AG10803 (cell line): ENCODE data around the gene KHDC1.
"Not testable (repeated sequence)": the region's sequence is repeated elsewhere in the genome, so short reads cannot be mapped to it uniquely, and the experiment has no call there.

Experiments
- DNase-seq: peaks from one replicate; pipeline ENCODE4 v3.0.0; 2010; ENCODE audit warnings: low read depth
- H3K4me3 ChIP-seq: 2 replicates; pipeline ENCODE4 v1.5.1; 2011; ENCODE audit warnings: mild to moderate bottlenecking, low read length, control low read depth
- CTCF ChIP-seq: conservative IDR thresholded peaks from 2 replicates; pipeline ENCODE4 v1.5.1; 2011; ENCODE audit warnings: mild to moderate bottlenecking, low read length, control low read depth, inconsistent platforms

KHDC1 gene

GRCh38 chr6:73264446-73264845 lies 1.4 kb upstream of the KHDC1 start:
- H3K4me3 ChIP-seq, result no peak overlapping the region
- no peak for DNase-seq
- no peak for TF ChIP-seq CTCF

DNA sequence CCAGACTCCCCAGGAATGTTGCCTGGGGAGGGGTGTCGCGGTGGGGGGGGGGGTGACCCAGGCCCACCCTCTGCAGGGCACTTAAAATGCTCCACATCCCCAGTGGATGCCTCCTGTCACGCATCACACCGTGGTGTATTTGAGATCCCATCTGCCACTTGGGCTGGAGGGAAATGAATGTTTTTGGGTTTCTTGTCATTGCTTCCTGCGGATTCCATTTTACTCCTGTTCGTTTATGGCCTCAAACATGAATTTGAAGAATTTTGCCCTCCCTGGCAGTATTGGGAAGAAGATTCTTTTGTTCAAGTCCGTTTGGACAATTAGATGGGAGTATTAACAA lies 544 bp upstream of the KHDC1 start:
- TF ChIP-seq CTCF, result no peak
- peak overlapping the region; percentile 90 for H3K4me3 ChIP-seq
- no peak for DNase-seq

DNA sequence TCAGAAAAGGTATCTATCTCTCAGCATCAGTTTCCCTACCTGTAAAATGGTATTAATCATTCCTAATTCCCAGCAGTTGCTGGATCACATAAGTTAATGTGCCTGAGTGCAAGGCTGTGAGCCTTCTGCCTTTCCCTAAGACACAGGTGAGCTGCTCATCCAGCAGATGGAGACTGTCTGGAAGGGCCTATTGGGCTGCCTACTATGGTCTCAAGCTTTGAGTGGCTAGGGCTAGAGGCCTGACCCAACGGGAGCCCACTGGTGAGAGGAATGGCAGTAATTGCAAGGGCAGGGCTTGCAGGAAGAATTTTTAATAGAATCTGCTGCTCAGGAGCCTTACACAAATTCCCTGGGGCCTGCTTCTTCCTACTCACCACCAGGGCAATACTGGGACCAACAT lies 4.3 kb downstream of the KHDC1 start:
- no peak for TF ChIP-seq CTCF
- DNase-seq, result no peak
- H3K4me3 ChIP-seq, result no peak overlapping the region

- not testable (repeated sequence) for H3K4me3 ChIP-seq, DNase-seq
Observed at GRCh38 chr6:73254323-73254722, 8.7 kb downstream of the KHDC1 start.

DNA sequence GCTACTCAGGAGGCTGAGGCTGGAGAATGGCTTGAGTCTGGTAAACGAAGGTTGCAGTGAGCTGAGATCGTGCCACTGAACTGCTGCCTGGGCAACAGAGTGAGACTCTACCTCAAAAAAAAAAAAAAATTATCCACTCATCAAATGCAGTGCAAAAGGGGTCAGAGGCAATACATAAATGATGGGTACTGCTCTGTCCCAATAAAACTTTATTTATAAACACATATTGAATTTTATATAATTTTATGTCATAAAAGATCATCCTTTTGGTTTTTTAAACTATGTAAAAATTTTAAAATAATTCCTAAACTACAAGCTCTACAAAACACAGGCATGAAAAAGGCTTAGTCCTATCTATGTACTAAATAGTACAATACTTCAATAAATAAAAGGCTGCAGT lies 10.3 kb downstream of the KHDC1 start:
- no peak overlapping the region for H3K4me3 ChIP-seq
- no peak for TF ChIP-seq CTCF
- no peak for DNase-seq

DNA sequence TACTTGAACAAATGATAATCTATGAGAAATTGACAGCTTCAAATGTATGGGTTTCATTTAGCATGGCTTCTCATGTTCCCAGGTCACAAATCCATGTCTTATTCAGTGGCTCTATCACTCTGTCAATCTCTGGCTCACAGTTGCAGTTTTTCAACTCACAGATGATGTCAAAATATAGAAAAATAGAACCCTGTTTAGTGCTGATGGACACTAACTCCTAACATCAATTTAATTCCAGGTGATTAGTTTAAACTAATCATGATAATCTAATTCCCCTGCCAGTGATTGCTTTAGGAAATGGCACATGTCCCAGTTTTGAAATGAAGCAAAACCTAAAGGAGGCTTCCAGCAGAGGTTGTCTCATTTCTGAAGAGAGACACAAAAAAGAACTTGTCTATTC lies 13.0 kb downstream of the KHDC1 start:
- no peak for TF ChIP-seq CTCF
- DNase-seq, result no peak
- H3K4me3 ChIP-seq, result no peak overlapping the region

DNA sequence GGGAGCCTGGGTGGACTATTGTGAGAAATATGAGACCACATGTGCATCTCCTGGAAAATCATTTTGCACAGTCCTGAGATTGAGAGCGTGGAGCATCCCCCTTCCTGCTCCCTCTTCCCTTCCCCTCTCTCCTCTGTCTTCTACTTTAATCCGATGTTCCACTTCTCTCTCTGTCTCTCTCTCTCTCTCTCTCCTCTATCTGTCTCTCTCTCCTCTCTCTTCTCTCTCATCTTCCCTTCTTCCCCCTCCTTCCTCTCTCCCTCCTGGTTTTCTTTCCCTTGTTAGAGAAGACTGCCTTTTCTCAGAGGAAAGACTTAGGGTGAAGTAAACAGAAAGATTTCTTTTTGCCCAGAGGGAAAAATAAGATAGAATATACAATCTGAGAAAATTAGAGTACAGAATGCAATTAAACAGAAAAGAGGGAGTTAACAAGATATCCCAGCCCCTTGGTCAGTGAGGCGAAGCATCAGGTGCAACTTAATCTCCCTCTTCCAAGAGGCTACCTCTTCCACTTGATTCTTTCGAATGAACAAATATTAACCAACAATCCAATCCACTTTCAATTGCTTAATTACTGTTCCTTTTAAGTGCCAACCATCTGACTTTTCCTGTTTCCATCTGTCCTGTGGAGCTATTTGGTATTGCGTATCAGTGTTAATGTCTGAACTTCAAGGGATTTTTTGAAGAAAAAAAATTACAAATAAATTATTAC lies 14.6 kb downstream of the KHDC1 start:
- TF ChIP-seq CTCF, result no peak
- no peak overlapping the region for H3K4me3 ChIP-seq
- no peak for DNase-seq

GRCh38 chr6:73242001-73242400 lies 21.0 kb downstream of the KHDC1 start:
- DNase-seq, result no peak
- no peak overlapping the region for H3K4me3 ChIP-seq
- no peak for TF ChIP-seq CTCF
